T-helper 1 cell (primary cell): Measurements from ENCODE around the gene MYO3B.

Experiments
- DNase-seq, 5 donors: peaks; one replicate each; pipeline ENCODE4 v3.0.0-alpha.2; 2012 to 2020
- total RNA-seq, 4 donors: gene quantifications; one replicate each; lab custom pipeline; 2026; lab: John Stamatoyannopoulos, UW

Gene MYO3B, protein sequence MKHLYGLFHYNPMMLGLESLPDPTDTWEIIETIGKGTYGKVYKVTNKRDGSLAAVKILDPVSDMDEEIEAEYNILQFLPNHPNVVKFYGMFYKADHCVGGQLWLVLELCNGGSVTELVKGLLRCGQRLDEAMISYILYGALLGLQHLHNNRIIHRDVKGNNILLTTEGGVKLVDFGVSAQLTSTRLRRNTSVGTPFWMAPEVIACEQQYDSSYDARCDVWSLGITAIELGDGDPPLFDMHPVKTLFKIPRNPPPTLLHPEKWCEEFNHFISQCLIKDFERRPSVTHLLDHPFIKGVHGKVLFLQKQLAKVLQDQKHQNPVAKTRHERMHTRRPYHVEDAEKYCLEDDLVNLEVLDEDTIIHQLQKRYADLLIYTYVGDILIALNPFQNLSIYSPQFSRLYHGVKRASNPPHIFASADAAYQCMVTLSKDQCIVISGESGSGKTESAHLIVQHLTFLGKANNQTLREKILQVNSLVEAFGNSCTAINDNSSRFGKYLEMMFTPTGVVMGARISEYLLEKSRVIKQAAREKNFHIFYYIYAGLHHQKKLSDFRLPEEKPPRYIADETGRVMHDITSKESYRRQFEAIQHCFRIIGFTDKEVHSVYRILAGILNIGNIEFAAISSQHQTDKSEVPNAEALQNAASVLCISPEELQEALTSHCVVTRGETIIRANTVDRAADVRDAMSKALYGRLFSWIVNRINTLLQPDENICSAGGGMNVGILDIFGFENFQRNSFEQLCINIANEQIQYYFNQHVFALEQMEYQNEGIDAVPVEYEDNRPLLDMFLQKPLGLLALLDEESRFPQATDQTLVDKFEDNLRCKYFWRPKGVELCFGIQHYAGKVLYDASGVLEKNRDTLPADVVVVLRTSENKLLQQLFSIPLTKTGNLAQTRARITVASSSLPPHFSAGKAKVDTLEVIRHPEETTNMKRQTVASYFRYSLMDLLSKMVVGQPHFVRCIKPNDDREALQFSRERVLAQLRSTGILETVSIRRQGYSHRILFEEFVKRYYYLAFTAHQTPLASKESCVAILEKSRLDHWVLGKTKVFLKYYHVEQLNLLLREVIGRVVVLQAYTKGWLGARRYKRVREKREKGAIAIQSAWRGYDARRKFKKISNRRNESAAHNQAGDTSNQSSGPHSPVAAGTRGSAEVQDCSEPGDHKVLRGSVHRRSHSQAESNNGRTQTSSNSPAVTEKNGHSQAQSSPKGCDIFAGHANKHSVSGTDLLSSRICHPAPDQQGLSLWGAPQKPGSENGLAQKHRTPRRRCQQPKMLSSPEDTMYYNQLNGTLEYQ (N-terminal part only)
- total RNA-seq = 0 reads per million in 4 donors

DNA sequence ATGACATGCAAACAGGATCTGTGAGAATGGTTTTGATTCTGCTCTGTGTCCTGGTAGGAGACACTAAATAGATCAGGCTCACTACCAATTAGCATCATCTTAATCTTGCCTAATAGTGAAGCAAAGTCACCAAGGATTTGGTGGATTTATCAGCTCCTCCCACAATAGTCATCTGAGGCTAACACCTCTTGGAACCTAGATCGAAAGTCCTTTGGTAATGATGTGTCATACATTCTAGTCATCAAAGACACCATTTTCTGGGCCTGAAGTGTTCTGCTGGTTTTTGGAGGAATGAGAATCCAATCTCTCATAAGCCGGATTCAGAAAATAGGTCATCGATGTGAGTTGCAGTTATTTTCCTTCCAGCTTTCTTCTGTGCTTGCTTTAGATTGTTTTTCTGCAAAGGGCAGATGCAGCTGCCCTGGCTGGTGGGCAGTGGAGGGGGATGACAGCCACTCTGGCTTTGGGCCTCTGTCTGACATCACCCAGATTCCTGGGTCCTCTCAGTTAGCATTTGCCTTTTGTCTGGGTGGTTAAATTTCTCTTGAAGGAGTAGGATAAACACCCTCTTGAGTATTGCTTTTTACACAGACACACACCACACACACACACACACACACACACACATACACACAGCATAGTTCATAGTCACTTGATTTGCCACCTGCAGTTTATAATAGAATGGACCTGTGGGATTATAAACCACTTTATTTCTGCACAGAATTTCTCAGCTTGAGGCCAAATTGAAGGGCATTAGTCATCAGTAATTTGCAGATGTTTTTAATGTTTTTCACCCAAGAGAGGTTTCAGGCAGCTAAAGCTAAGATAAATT, at the start of gene MYO3B:
MYO3B (plus strand) TSS at position 198 of the 832 bp plus-strand sequence; CDS start at position 339, 141 bp downstream.
- DNase-seq = peak in 1 of 5 donors; percentile 43

DNA sequence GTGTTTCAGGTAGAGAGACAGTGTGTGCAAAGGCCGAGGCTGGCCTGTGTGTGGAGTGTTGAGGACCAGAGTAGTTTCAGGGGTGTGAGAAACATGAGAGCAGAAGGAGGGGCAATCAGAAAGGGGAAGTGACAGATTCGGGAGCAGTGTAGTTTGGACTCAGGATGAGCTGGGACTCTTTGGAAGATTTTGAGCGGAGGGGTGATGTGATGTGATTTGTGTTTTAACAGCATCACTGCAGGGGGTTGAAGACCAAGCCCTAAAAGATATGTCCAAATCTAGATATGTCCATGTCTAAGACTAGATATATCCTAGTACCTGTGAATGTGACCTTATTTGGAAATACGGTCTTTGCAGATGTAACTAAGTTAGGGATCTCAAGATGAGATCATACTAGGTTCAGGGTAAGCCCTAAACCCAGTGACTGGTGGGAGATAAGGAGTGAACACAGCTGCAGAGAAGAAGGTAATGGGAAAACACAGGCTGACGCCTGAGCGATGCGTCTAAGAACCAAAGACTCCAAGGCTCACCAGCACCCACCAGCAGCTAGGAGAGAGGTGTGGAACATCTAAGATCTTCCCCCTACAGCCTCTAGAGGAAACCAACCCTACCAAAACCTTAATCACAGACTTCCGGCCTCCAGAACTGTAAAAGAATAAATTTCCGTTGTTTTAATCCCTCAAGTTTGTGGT, 38.5 kb upstream of the MYO3B start:
- no peak for DNase-seq

- no peak for DNase-seq
Observed at GRCh38 chr2:170140561-170140960, 37.4 kb upstream of the MYO3B start.

GRCh38 chr2:170141865-170142264, 36.1 kb upstream of the MYO3B start:
- no peak for DNase-seq

DNA sequence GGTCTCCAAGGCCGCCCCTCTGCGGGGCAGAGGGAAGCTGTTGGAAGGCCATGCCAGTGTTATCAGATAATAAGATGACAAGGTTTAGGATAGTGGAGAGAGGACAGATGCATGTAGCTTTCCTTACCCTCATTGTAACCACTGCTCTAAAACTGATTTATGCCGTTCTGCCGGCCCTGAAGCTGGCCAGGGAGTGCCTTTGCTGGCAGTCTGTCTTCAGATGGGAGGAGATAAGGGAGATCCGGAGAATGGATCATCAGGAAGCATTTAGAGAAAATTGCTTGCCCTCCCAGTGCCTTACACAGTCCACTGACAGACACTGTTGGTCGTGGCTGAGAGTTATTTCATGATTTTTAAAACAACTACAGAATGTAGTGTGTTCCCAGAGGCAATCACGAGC, 35.4 kb upstream of the MYO3B start:
- no peak for DNase-seq

DNA sequence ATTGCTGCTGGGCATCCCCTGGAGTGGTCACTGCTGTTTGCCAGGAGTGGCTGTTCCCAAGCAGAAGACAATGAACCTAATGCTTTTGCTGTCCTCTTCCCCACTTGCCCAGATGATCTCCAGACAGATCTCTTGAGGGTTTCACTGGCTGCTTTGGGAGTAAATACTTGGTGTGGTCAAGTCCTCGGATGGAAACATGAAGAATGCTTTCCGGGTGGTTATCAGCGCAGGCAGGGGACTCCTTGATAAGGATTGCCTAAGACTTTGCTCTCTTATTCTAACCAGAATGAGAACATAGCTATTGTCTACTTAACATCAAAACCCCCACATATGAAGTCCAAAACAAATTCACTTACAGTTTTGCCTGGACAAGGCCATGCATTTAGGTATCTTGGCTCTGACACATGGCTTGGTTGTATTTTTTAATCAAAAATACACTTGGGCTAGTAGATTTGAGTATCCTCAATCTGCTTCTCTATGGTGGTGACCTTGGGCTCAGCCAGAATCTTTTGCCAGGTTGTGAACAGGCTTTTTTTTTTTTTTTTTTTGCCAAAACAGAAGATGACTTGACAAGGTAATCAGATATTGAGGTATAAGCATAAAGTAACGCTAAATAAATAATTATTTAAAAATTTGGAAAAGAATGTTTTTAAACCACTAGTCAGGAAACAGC, 34.8 kb upstream of the MYO3B start:
- no peak for DNase-seq

DNA sequence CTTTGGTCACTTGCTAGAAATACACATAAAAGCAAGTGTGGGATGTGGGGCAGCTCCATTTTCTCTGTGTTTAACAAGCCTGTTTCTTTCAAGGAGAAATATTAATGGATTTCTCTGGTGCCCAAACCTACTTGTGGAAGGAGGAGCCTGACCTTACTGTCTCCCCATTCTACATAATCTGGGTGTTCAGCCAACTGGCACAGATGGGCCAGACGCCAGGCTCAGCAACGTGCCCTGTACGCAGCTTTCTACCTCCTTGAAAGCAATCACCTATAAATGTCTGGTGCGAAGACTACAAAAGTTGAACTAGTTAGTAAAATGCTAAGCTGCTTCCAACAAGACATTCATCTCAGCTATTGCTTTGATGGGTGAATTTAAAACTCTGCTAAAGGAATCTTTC, 33.2 kb upstream of the MYO3B start:
- DNase-seq = no peak

GRCh38 chr2:170145191-170145590, 32.8 kb upstream of the MYO3B start:
- DNase-seq = no peak

GRCh38 chr2:170145675-170146432, 32.1 kb upstream of the MYO3B start:
- DNase-seq = no peak

GRCh38 chr2:170146784-170147183, 31.2 kb upstream of the MYO3B start:
- DNase-seq = no peak

GRCh38 chr2:170147576-170147975, 30.4 kb upstream of the MYO3B start:
- DNase-seq = no peak

GRCh38 chr2:170148161-170148560, 29.8 kb upstream of the MYO3B start:
- DNase-seq = no peak

GRCh38 chr2:170152421-170152820, 25.5 kb upstream of the MYO3B start:
- DNase-seq = no peak

DNA sequence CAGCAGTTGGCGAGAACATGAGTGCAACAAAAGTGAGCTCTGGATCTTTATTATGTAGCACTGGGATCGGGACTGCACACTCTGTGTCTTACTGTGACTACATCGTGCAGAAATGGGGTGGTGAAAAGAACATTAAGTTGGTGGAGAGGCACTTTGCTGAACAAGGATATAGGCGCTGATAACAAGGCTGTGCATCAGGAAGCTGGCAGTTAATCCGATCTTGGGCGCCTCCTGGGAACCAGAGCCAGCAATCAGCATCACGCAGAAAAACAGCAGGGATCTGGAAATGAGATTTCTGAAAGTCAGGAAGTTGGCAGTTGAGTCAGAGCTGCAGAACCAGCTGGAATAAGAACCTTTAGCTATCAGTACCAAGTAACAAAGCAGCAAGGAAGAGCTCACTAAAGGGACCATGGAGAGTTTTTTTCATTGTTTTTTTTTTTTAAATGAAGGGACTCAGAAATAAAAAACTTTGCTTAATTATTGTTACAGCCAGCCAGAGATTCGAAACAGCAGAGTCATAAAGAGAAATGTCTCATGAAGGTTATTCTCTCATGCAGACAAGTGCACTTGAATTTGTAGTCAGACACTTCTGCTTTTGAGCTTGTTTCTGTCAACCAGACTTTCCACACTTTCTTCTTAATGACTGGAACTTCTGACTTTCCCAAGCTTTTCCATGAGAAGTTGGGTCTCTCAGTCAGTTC, 22.8 kb upstream of the MYO3B start:
- no peak for DNase-seq

DNA sequence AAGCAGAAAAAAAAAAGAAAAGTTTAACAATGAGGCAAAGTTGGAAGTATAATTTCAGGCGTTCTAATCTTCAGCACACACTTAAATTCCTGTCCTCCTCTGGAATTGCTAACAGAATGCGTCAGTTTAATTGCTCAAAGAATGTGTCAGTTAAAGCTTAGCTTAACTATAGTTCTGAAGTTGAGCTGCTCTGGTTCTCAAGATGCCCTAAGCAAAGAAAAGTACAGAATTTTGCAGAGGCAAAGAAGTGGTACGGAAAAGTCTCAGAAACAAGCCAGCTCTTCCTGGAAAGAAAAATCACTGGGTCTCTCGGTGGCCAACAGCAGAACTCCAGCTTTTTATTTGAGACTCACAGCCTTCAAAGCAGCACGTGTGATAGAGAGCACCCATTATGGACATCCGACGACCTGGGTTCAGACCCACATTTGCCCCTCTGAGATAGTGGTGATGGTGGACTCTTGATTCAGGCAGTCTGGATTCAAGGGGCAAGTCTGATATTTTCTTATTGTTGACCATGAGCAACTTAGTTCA, 22.2 kb upstream of the MYO3B start:
- no peak for DNase-seq

- no peak for DNase-seq
Observed at GRCh38 chr2:170156592-170156991, 21.4 kb upstream of the MYO3B start.

- DNase-seq = no peak
Observed at GRCh38 chr2:170157025-170157684, 20.8 kb upstream of the MYO3B start.

DNA sequence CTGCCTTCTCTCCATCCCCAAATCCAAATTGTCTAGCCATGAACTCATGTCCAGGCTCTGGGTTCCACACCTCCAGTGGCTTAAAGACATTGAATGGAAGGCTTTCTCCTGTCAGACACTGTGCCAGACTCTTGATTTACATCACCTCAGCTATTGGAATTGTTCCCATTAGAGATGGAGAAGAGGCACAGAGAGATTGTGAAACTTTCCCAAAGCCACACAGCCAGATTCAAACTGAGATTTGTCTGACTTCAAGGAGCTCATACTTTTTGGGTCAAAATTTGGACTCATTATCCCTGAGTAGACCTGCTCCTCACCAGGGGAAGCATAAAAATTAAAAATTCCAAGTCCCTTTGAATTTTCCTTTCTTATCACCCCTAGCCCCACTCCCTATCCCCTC, 18.9 kb upstream of the MYO3B start:
- no peak for DNase-seq
